MM.1S (cell line): ENCODE results near the gene ASB2.

Experiments
- CTCF ChIP-seq: fragments of 300-600 bp; sonication (generic); IDR thresholded peaks from 2 replicates; pipeline ENCODE4 v1.5.1; 2016; ENCODE audit warnings: antibody characterized with exemption, low read length, mixed read lengths
- EZH2 ChIP-seq: fragments of 300-600 bp; sonication (generic); optimal IDR thresholded peaks from 2 replicates; pipeline ENCODE3; 2017; ENCODE audit warnings: low read depth, mild to moderate bottlenecking, antibody characterized with exemption, low read length, mixed read lengths
- EZH2phosphoT487 ChIP-seq: fragments of 300-600 bp; sonication (generic); IDR thresholded peaks from 2 replicates; pipeline ENCODE4 v1.6.1; 2018; ENCODE audit warnings: antibody characterized with exemption, low read length

GRCh38 chr14:93929048-93929535 lies 47.3 kb downstream of the ASB2 start:
- TF ChIP-seq EZH2 (no peak), CTCF (no peak), EZH2phosphoT487 (no peak)
